ENCODE results near the gene MACROD2. TPM values are rescaled to one million over a fixed set of nuclear protein-coding genes. Genes with fewer than 3 reads are reported as not detected.
"Not testable (repeated sequence)": the region's sequence is repeated elsewhere in the genome, so short reads cannot be mapped to it uniquely, and the experiment has no call there.

The MACROD2 gene
- polyA plus RNA-seq, 10 donors, result 2.4 to 5.0 (median 3.6) TPM

- no peak for DNase-seq
Observed at GRCh38 chr20:14986026-14986655, 990.8 kb downstream of the MACROD2 start.

GRCh38 chr20:14986656-14987055 lies 991.3 kb downstream of the MACROD2 start:
- no peak for DNase-seq

GRCh38 chr20:14989535-14990290 lies 994.4 kb downstream of the MACROD2 start:
- no peak for DNase-seq

GRCh38 chr20:14991023-14991422 lies 995.7 kb downstream of the MACROD2 start:
- DNase-seq, result no peak

- DNase-seq, result no peak
Observed at GRCh38 chr20:14992153-14992552, 996.8 kb downstream of the MACROD2 start.

GRCh38 chr20:14992961-14993360 lies 997.6 kb downstream of the MACROD2 start:
- peak; percentile 18 to 36 (median 32) for DNase-seq

- no peak for DNase-seq
Observed at GRCh38 chr20:14996883-14997672, 1001.8 kb downstream of the MACROD2 start.

GRCh38 chr20:14997791-14998190 lies 1002.5 kb downstream of the MACROD2 start:
- peak in 1 of 3 donors; percentile 33 for DNase-seq

- DNase-seq, result no peak
Observed at GRCh38 chr20:15005300-15005986, 1010.1 kb downstream of the MACROD2 start.

GRCh38 chr20:15011631-15012030 lies 1016.3 kb downstream of the MACROD2 start:
- DNase-seq, result no peak

GRCh38 chr20:15012566-15012965 lies 1017.2 kb downstream of the MACROD2 start:
- DNase-seq, result no peak

- DNase-seq, result not testable (repeated sequence)
Observed at GRCh38 chr20:15016875-15017274, 1021.6 kb downstream of the MACROD2 start.

GRCh38 chr20:15018966-15019365 lies 1023.6 kb downstream of the MACROD2 start:
- no peak for DNase-seq

GRCh38 chr20:15020845-15021244 lies 1025.5 kb downstream of the MACROD2 start:
- DNase-seq, result no peak

- DNase-seq, result no peak
Observed at GRCh38 chr20:15022921-15023320, 1027.6 kb downstream of the MACROD2 start.

- no peak for DNase-seq
Observed at GRCh38 chr20:15026759-15027158, 1031.4 kb downstream of the MACROD2 start.

GRCh38 chr20:15030826-15031225 lies 1035.5 kb downstream of the MACROD2 start:
- DNase-seq, result no peak

- no peak for DNase-seq
Observed at GRCh38 chr20:15031546-15032351, 1036.4 kb downstream of the MACROD2 start.

GRCh38 chr20:15032352-15032622 lies 1037.0 kb downstream of the MACROD2 start:
- DNase-seq, result no peak

GRCh38 chr20:15033269-15033668 lies 1038.0 kb downstream of the MACROD2 start:
- no peak for DNase-seq

GRCh38 chr20:15033891-15034290 lies 1038.6 kb downstream of the MACROD2 start:
- no peak for DNase-seq

Measured in muscle of back (tissue), 11 donors.